Mucosa of descending colon (tissue), 3 donors: ENCODE data around the gene HOXB8. TPM values are rescaled to one million over a fixed set of nuclear protein-coding genes. Genes with fewer than 3 reads are reported as not detected.

Experiments used
- ATAC-seq: fragments of 200-7000 bp; cut with Tn5 transposase; one replicate; pipeline ENCODE4 v1.9.1; 2020; ENCODE audit warnings: mild to moderate bottlenecking, moderate library complexity
- DNase-seq, 3 donors: peaks; one replicate each; pipeline ENCODE4 v3.0.0-alpha.2; 2020
- H3K36me3 ChIP-seq: fragments of 200-600 bp; one replicate; pipeline ENCODE4 v1.8.0; 2021; ENCODE audit warnings: low read depth, mild to moderate bottlenecking
- H3K4me1 ChIP-seq: fragments of 200-600 bp; one replicate; pipeline ENCODE4 v1.8.0; 2021; ENCODE audit warnings: low read depth, mild to moderate bottlenecking
- H3K4me3 ChIP-seq: fragments of 200-600 bp; one replicate; pipeline ENCODE4 v1.8.0; 2021; ENCODE audit warnings: mild to moderate bottlenecking
- H3K9me3 ChIP-seq: fragments of 200-600 bp; one replicate; pipeline ENCODE4 v1.8.0; 2021; ENCODE audit warnings: mild to moderate bottlenecking
- intact Hi-C, 2 donors: fragments of 100-400 bp; cut with DNase I in 1 of 2; cut with micrococcal nuclease in 1 of 2; formaldehyde crosslinking; loops; one replicate each; pipeline versions ENCODE4 v1.11.0 to v1.11.1; 2022; cut with DNase I, micrococcal nuclease
- total RNA-seq, 3 donors: library from RNA; stranded (reverse); fragmentation: NEBNext Ultra II Directional in 2 of 3; extraction: Animal tissue kit (Norgen Biotek cat#: 25700) in 2 of 3; gene quantifications; one replicate each; pipeline versions ENCODE4 v1.2.1 to v1.2.4, GENCODE V29; 2021 to 2023
- TF ChIP-seq, protein P1 (sequence below): fragments of 200-600 bp; IDR thresholded peaks from one replicate; pipeline ENCODE4 v1.8.0; 2022; ENCODE audit warnings: antibody characterized with exemption, mild to moderate bottlenecking
- donor health status: DM: no; HTN: no; CAD: no; lungs with moderate emphysema.
- donor health status: DM: no; HTN: no; CAD: no.
- donor health status: DM: no; HTN: yes; CAD: no.

Gene HOXB8
- total RNA-seq, 3 donors from 2014 or later: 4.2 to 7.5 (median 5.6) TPM

GRCh38 chr17:48609033-48609432, 6.1 kb downstream of the HOXB8 start:
- ATAC-seq (no peak), DNase-seq (no peak)
- TF ChIP-seq, protein P1, sequence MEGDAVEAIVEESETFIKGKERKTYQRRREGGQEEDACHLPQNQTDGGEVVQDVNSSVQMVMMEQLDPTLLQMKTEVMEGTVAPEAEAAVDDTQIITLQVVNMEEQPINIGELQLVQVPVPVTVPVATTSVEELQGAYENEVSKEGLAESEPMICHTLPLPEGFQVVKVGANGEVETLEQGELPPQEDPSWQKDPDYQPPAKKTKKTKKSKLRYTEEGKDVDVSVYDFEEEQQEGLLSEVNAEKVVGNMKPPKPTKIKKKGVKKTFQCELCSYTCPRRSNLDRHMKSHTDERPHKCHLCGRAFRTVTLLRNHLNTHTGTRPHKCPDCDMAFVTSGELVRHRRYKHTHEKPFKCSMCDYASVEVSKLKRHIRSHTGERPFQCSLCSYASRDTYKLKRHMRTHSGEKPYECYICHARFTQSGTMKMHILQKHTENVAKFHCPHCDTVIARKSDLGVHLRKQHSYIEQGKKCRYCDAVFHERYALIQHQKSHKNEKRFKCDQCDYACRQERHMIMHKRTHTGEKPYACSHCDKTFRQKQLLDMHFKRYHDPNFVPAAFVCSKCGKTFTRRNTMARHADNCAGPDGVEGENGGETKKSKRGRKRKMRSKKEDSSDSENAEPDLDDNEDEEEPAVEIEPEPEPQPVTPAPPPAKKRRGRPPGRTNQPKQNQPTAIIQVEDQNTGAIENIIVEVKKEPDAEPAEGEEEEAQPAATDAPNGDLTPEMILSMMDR: no peak
- H3K4me1 ChIP-seq: peaks cover 21% of the 10 kb centered on the region
- H3K9me3 ChIP-seq: no peaks in the 10 kb centered on the region
- no peak overlapping the region for H3K4me3 ChIP-seq
- H3K36me3 ChIP-seq: no peaks in the 10 kb centered on the region
- intact Hi-C loops: no loop called here

DNA sequence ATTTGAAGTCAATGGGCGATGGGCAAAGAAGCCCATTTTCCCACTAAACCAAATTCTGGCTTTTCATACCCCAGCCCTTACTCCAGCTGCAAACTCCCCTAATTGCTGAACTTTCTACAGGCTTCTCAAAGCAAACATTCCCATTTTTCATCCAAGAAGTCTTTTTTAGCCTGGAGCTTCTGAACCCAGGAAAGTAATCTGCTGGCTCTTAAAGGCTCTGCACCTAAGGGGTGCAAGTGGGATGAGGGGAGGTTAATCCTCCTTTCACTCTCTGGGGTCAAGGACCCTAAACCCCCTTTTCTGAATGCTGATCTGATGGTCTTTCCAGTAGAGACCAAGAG, 6.6 kb downstream of the HOXB8 start:
- no peak overlapping the region for H3K4me3 ChIP-seq
- H3K36me3 ChIP-seq: no peaks in the 10 kb centered on the region
- intact Hi-C loops: no loop called here
- H3K4me1 ChIP-seq: peaks cover 21% of the 10 kb centered on the region
- ATAC-seq (no peak), DNase-seq (no peak)
- TF ChIP-seq, protein P1: no peak
- H3K9me3 ChIP-seq: no peaks in the 10 kb centered on the region

- ATAC-seq (no peak), DNase-seq (no peak)
- Histone ChIP-seq H3K4me1 (peaks cover 13% of the 10 kb centered on the region), H3K4me3 (no peak overlapping the region), H3K9me3 (no peaks in the 10 kb centered on the region), H3K36me3 (no peaks in the 10 kb centered on the region)
- intact Hi-C loops: no loop called here
- TF ChIP-seq, protein P1: no peak
Observed at GRCh38 chr17:48606892-48607614, 8.0 kb downstream of the HOXB8 start.

GRCh38 chr17:48605991-48606891, 8.9 kb downstream of the HOXB8 start:
- H3K9me3 ChIP-seq: no peaks in the 10 kb centered on the region
- TF ChIP-seq, protein P1: no peak
- H3K36me3 ChIP-seq: no peaks in the 10 kb centered on the region

GRCh38 chr17:48605409-48605919, 9.6 kb downstream of the HOXB8 start:
- intact Hi-C loops: no loop called here
- H3K36me3 ChIP-seq: no peaks in the 10 kb centered on the region
- no peak for ATAC-seq

More at GRCh38 chr17:48605991-48606891, 8.9 kb downstream of the HOXB8 start:
- Histone ChIP-seq H3K4me1 (peaks cover 9% of the 10 kb centered on the region), H3K4me3 (no peak overlapping the region)
- ATAC-seq (no peak), DNase-seq (no peak)
- intact Hi-C loops: no loop called here

More at GRCh38 chr17:48605409-48605919, 9.6 kb downstream of the HOXB8 start:
- no peaks in the 10 kb centered on the region for H3K9me3 ChIP-seq
- peaks cover 12% of the 10 kb centered on the region for H3K4me1 ChIP-seq
- DNase-seq: peak in 2 of 3 donors; percentile 49 to 54
- TF ChIP-seq, protein P1: no peak
- no peak overlapping the region for H3K4me3 ChIP-seq
